ENCODE data around the gene TGFBR3L.
A peak's percentile ranks its signal among the peaks of the same experiment; 100 is the strongest.

The TGFBR3L gene

GRCh38 chr19:7898967-7899366 lies 15.7 kb upstream of the TGFBR3L start:
- H3K4me3 ChIP-seq (ENCODE audit: low read length in 2 of 2), result no peak overlapping the region
- H3K36me3 ChIP-seq (ENCODE audit: control insufficient read depth in 2 of 2, insufficient read depth in 2 of 2, low read length in 2 of 2), result no peaks in the 10 kb centered on the region
- no peak overlapping the region for H3K27ac ChIP-seq (ENCODE audit: low read length)
- no peak overlapping the region for H3K9ac ChIP-seq (ENCODE audit: low read length in 2 of 2)
- H3K4me1 ChIP-seq (ENCODE audit: control insufficient read depth, insufficient read depth, low read length), result peaks cover 7% of the 10 kb centered on the region
- peaks cover 2 to 8% of the 10 kb centered on the region in 2 donors for H3K27me3 ChIP-seq (ENCODE audit: control insufficient read depth in 1 of 2, insufficient read depth in 2 of 2, low read length in 2 of 2)
- H3K9me3 ChIP-seq (ENCODE audit: control insufficient read depth in 2 of 2, low read length in 2 of 2), result no peaks in the 10 kb centered on the region

DNA sequence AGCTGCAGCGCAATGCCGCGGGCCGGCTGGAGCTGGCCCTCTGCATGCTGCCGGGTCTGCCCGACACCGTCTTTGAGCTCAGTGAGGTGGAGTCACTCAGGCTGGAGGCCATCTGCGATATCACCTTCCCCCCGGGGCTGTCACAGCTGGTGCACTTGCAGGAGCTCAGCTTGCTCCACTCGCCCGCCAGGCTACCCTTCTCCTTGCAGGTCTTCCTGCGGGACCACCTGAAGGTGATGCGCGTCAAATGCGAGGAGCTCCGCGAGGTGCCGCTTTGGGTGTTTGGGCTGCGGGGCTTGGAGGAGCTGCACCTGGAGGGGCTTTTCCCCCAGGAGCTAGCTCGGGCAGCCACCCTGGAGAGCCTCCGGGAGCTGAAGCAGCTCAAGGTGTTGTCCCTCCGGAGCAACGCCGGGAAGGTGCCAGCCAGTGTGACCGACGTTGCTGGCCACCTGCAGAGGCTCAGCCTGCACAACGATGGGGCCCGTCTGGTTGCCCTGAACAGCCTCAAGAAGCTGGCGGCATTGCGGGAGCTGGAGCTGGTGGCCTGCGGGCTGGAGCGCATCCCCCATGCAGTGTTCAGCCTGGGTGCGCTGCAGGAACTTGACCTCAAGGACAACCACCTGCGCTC lies 14.8 kb upstream of the TGFBR3L start:
- no peak overlapping the region for H3K9ac ChIP-seq (ENCODE audit: low read length in 2 of 2)
- H3K27me3 ChIP-seq (ENCODE audit: control insufficient read depth in 1 of 2, insufficient read depth in 2 of 2, low read length in 2 of 2), result peaks cover 0 to 4% of the 10 kb centered on the region in 2 donors
- no peaks in the 10 kb centered on the region for H3K36me3 ChIP-seq (ENCODE audit: control insufficient read depth in 2 of 2, insufficient read depth in 2 of 2, low read length in 2 of 2)
- peaks cover 15% of the 10 kb centered on the region for H3K4me1 ChIP-seq (ENCODE audit: control insufficient read depth, insufficient read depth, low read length)
- H3K9me3 ChIP-seq (ENCODE audit: control insufficient read depth in 2 of 2, low read length in 2 of 2), result no peaks in the 10 kb centered on the region
- no peak overlapping the region for H3K4me3 ChIP-seq (ENCODE audit: low read length in 2 of 2)
- no peak overlapping the region for H3K27ac ChIP-seq (ENCODE audit: low read length)

- Histone ChIP-seq H3K27ac (ENCODE audit: low read length) (no peak overlapping the region), H3K9me3 (ENCODE audit: control insufficient read depth in 2 of 2, low read length in 2 of 2) (no peaks in the 10 kb centered on the region), H3K4me3 (ENCODE audit: low read length in 2 of 2) (no peak overlapping the region), H3K9ac (ENCODE audit: low read length in 2 of 2) (no peak overlapping the region), H3K4me1 (ENCODE audit: control insufficient read depth, insufficient read depth, low read length) (peaks cover 20% of the 10 kb centered on the region), H3K36me3 (ENCODE audit: control insufficient read depth in 2 of 2, insufficient read depth in 2 of 2, low read length in 2 of 2) (no peaks in the 10 kb centered on the region), H3K27me3 (ENCODE audit: control insufficient read depth in 1 of 2, insufficient read depth in 2 of 2, low read length in 2 of 2) (peaks cover 0 to 2% of the 10 kb centered on the region in 2 donors)
Observed at GRCh38 chr19:7900401-7900870, 14.2 kb upstream of the TGFBR3L start.

- no peak overlapping the region for H3K27ac ChIP-seq (ENCODE audit: low read length)
- H3K27me3 ChIP-seq (ENCODE audit: control insufficient read depth in 1 of 2, insufficient read depth in 2 of 2, low read length in 2 of 2), result no peaks in the 10 kb centered on the region
- peaks cover 25% of the 10 kb centered on the region for H3K4me1 ChIP-seq (ENCODE audit: control insufficient read depth, insufficient read depth, low read length)
- H3K9ac ChIP-seq (ENCODE audit: low read length in 2 of 2), result no peak overlapping the region
- no peak overlapping the region for H3K4me3 ChIP-seq (ENCODE audit: low read length in 2 of 2)
- no peaks in the 10 kb centered on the region for H3K9me3 ChIP-seq (ENCODE audit: control insufficient read depth in 2 of 2, low read length in 2 of 2)
- H3K36me3 ChIP-seq (ENCODE audit: control insufficient read depth in 2 of 2, insufficient read depth in 2 of 2, low read length in 2 of 2), result peaks cover 0 to 2% of the 10 kb centered on the region in 2 donors
Observed at GRCh38 chr19:7900931-7901330, 13.7 kb upstream of the TGFBR3L start.

GRCh38 chr19:7901337-7901736 lies 13.3 kb upstream of the TGFBR3L start:
- no peak overlapping the region for H3K4me3 ChIP-seq (ENCODE audit: low read length in 2 of 2)
- no peak overlapping the region for H3K27ac ChIP-seq (ENCODE audit: low read length)
- peaks cover 2 to 4% of the 10 kb centered on the region in 2 donors for H3K36me3 ChIP-seq (ENCODE audit: control insufficient read depth in 2 of 2, insufficient read depth in 2 of 2, low read length in 2 of 2)
- peaks cover 27% of the 10 kb centered on the region for H3K4me1 ChIP-seq (ENCODE audit: control insufficient read depth, insufficient read depth, low read length)
- no peaks in the 10 kb centered on the region for H3K9me3 ChIP-seq (ENCODE audit: control insufficient read depth in 2 of 2, low read length in 2 of 2)
- no peak overlapping the region for H3K9ac ChIP-seq (ENCODE audit: low read length in 2 of 2)
- H3K27me3 ChIP-seq (ENCODE audit: control insufficient read depth in 1 of 2, insufficient read depth in 2 of 2, low read length in 2 of 2), result no peaks in the 10 kb centered on the region

- peak overlapping the region; percentile 67 to 88 for H3K4me3 ChIP-seq (ENCODE audit: low read length in 2 of 2)
- H3K27me3 ChIP-seq (ENCODE audit: control insufficient read depth in 1 of 2, insufficient read depth in 2 of 2, low read length in 2 of 2), result no peaks in the 10 kb centered on the region
- H3K9me3 ChIP-seq (ENCODE audit: control insufficient read depth in 2 of 2, low read length in 2 of 2), result no peaks in the 10 kb centered on the region
- H3K4me1 ChIP-seq (ENCODE audit: control insufficient read depth, insufficient read depth, low read length), result peaks cover 34% of the 10 kb centered on the region
- peak overlapping the region; percentile 64 for H3K27ac ChIP-seq (ENCODE audit: low read length)
- peak overlapping the region; percentile 21 to 67 for H3K9ac ChIP-seq (ENCODE audit: low read length in 2 of 2)
- peaks cover 4% of the 10 kb centered on the region in 2 donors for H3K36me3 ChIP-seq (ENCODE audit: control insufficient read depth in 2 of 2, insufficient read depth in 2 of 2, low read length in 2 of 2)
Observed at GRCh38 chr19:7902796-7903243, 11.8 kb upstream of the TGFBR3L start.

DNA sequence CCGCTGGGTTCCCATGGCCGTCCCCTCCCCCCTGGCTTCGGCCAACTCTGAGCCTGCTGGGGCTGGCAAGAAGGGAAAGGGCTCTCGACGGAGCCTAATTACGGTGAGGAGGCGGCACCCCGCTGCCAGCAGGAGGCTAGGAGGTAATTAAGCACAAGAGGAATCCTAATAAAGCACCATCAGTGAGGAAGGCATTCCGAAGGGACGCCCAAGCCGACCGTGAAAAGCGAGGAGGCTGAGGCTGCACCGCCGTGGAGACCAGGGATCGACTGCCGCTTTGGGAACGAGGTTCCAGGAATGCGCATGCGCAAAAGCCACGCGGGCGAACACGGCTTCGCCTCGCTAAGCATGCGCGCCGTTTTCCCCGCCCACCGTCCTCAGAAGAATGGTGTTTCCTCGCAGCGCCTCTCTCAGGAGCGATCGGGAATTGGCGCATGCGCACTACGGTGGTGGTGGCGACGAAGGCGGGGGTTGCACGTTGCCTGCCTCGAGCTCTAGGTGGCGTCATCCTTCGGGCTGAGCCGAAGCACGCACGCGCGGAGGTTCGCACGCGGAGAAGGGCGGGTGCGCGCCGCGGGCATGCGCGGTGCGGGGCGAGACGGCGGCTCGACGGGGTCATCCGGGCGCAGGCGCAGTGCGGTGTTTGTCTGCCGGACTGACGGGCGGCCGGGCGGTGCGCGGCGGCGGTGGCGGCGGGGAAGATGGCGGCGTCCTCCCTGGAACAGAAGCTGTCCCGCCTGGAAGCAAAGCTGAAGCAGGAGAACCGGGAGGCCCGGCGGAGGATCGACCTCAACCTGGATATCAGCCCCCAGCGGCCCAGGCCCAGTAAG lies 11.2 kb upstream of the TGFBR3L start, which contains the start of gene MAP2K7:
MAP2K7 (plus strand) TSS at position 634 of the 830 bp plus-strand sequence; CDS start at position 702, 68 bp downstream.
- peaks cover 4% of the 10 kb centered on the region in 2 donors for H3K36me3 ChIP-seq (ENCODE audit: control insufficient read depth in 2 of 2, insufficient read depth in 2 of 2, low read length in 2 of 2)
- peak within 1 kb of the TSS; percentile 67 to 88 for H3K4me3 ChIP-seq (ENCODE audit: low read length in 2 of 2)
- H3K9ac ChIP-seq (ENCODE audit: low read length in 2 of 2), result peak within 1 kb of the TSS; percentile 80 to 81
- H3K27me3 ChIP-seq (ENCODE audit: control insufficient read depth in 1 of 2, insufficient read depth in 2 of 2, low read length in 2 of 2), result no peaks in the 10 kb centered on the region
- no peaks in the 10 kb centered on the region for H3K9me3 ChIP-seq (ENCODE audit: control insufficient read depth in 2 of 2, low read length in 2 of 2)
- H3K27ac ChIP-seq (ENCODE audit: low read length), result peak within 1 kb of the TSS; percentile 64
- H3K4me1 ChIP-seq (ENCODE audit: control insufficient read depth, insufficient read depth, low read length), result peaks cover 39% of the 10 kb centered on the region

DNA sequence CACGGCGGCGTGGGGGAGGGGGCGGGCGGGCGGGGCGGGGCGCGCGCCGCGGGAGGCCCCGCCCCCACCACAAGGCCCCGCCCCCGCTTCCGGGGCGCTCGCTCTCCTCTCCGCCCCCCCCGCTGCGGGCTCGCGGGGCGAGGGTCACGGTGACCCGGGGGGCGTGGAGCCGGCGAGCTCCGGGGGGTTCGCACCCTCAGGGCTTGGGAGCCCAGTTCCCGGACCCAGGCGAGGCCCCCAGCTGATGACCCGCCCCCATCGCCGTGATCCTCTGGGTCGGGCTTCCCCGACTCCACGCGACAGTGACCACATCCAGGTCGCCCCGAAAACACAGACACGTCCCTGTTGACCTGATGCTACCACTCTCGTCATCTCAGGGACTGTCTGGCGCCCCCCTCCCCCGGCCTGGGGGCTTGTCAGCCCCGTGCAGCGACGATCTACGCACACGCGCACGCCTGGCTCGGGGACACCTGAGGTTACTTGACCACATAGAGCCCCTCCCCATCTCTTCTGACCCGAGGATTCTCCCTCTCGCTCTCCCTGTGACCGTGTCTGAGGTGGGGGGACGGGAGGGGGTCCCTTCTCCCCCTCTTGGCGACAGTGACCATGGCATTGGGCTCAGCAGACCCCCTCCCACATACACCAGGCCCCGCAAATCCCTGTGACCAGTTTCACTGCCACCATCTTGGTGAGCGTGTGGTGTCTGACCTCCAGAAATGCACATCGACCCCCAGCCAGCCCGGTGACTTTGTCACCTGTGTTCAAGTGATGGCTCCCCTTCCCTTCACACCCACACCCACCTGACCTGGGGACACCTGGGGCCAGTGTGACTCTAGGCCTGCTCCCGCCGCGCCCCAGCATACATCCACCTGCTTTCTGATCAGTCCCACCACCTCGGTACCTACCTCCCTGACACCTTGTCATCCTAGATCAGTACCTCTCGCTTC lies 10.3 kb upstream of the TGFBR3L start:
- Histone ChIP-seq H3K27me3 (ENCODE audit: control insufficient read depth in 1 of 2, insufficient read depth in 2 of 2, low read length in 2 of 2) (no peaks in the 10 kb centered on the region), H3K4me1 (ENCODE audit: control insufficient read depth, insufficient read depth, low read length) (peaks cover 39% of the 10 kb centered on the region), H3K27ac (ENCODE audit: low read length) (no peak overlapping the region), H3K36me3 (ENCODE audit: control insufficient read depth in 2 of 2, insufficient read depth in 2 of 2, low read length in 2 of 2) (peaks cover 4% of the 10 kb centered on the region in 2 donors), H3K4me3 (ENCODE audit: low read length in 2 of 2) (peak overlapping the region; percentile 58 to 88), H3K9me3 (ENCODE audit: control insufficient read depth in 2 of 2, low read length in 2 of 2) (no peaks in the 10 kb centered on the region), H3K9ac (ENCODE audit: low read length in 2 of 2) (peak overlapping the region; percentile 80 to 81)

- H3K36me3 ChIP-seq (ENCODE audit: control insufficient read depth in 2 of 2, insufficient read depth in 2 of 2, low read length in 2 of 2), result peaks cover 6 to 7% of the 10 kb centered on the region in 2 donors
- H3K4me3 ChIP-seq (ENCODE audit: low read length in 2 of 2), result peak overlapping the region in 1 of 2 donors; percentile 88
- H3K9me3 ChIP-seq (ENCODE audit: control insufficient read depth in 2 of 2, low read length in 2 of 2), result no peaks in the 10 kb centered on the region
- H3K27me3 ChIP-seq (ENCODE audit: control insufficient read depth in 1 of 2, insufficient read depth in 2 of 2, low read length in 2 of 2), result no peaks in the 10 kb centered on the region
- peak overlapping the region in 1 of 2 donors; percentile 81 for H3K9ac ChIP-seq (ENCODE audit: low read length in 2 of 2)
- no peak overlapping the region for H3K27ac ChIP-seq (ENCODE audit: low read length)
- H3K4me1 ChIP-seq (ENCODE audit: control insufficient read depth, insufficient read depth, low read length), result peaks cover 39% of the 10 kb centered on the region
Observed at GRCh38 chr19:7905268-7905667, 9.4 kb upstream of the TGFBR3L start.

GRCh38 chr19:7905859-7906258 lies 8.8 kb upstream of the TGFBR3L start:
- H3K9me3 ChIP-seq (ENCODE audit: control insufficient read depth in 2 of 2, low read length in 2 of 2), result no peaks in the 10 kb centered on the region

More at GRCh38 chr19:7905859-7906258, 8.8 kb upstream of the TGFBR3L start:
- Histone ChIP-seq H3K9ac (ENCODE audit: low read length in 2 of 2) (no peak overlapping the region), H3K36me3 (ENCODE audit: control insufficient read depth in 2 of 2, insufficient read depth in 2 of 2, low read length in 2 of 2) (peaks cover 12 to 13% of the 10 kb centered on the region in 2 donors), H3K4me3 (ENCODE audit: low read length in 2 of 2) (no peak overlapping the region), H3K27ac (ENCODE audit: low read length) (no peak overlapping the region), H3K27me3 (ENCODE audit: control insufficient read depth in 1 of 2, insufficient read depth in 2 of 2, low read length in 2 of 2) (no peaks in the 10 kb centered on the region), H3K4me1 (ENCODE audit: control insufficient read depth, insufficient read depth, low read length) (peaks cover 39% of the 10 kb centered on the region)
